Nucleus accumbens (tissue), 56 donors: ENCODE measurements around the gene MYCBP.
"Not testable (repeated sequence)": the region's sequence is repeated elsewhere in the genome, so short reads cannot be mapped to it uniquely, and the experiment has no call there.

ENCODE experiments used
- DNase-seq, 56 donors: peaks; one replicate each; lab custom pipeline; 2025; lab: John Stamatoyannopoulos, UW

MYCBP gene, protein sequence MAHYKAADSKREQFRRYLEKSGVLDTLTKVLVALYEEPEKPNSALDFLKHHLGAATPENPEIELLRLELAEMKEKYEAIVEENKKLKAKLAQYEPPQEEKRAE

DNA sequence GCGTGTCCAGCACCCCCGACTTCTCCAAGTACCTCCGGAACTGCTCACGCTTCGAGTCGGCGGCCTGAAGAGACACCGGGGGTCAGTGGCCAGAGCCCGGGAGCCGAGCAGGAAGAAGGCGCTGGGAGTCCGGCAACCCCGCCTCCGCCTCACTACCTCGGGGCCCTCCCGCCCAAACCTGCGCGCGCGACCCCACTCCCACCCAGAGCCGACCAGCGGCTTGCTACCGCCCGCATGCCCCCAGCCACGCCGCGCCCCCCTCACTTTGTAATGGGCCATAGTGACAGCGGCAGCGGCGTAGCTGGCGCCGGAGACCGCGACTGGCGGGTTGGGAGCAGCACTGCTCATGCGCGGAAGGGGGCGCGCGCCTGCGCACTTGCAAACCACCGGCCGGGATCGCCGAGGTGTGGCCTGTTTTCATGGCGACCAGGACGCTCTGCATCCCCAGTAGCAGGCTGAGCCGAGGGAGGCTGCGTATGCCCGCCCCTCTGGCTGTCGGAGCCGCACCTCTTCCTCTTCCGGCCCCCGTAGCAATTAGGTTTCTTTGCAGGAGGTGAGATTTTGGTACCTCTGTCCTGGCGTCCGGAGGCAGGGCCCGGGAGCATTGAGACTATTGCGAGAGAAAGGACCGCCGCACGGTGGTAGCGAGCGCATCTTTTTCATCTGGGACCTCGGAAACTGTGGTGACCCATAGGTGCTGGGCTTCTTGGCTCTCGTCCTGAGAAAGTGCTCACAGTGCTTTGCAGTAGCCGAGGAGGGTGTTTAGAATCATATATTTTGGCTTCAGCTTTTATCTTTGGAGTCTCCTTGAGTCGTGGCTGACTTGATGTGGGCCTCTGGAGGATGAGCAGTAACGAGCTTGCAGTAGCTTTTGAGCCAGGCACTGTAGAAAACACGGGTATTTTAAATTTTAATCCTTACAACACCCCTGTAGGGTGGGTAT lies at the start of gene MYCBP:
Gene MYCBP, minus strand, starts transcription at position 322 of the 943 bp plus-strand sequence. Its CDS starts 43 bp downstream, at position 279.
- DNase-seq: peak; percentile 75 to 97 (median 94)

DNA sequence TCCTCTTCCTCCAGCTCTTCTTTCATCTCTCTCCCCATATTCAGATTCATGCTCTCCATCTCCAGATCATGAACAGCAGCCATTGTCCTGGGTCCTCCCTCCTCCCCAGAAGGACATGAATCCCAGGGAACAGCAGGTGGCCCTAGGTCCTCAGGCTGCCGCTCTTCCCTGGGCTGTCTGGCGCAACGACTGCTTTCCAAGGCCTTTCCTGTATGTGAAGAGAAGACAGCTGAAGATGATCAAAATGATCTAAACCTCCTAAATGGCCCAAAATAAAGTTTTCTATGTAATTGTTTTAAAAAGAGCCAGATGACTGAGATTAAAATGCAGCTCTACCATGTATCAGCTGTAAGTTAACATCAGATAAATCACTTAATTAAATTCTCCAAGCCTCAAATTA lies 46.0 kb upstream of the MYCBP start:
- peak in 44 of 56 donors; percentile 3 to 70 (median 37) for DNase-seq

DNA sequence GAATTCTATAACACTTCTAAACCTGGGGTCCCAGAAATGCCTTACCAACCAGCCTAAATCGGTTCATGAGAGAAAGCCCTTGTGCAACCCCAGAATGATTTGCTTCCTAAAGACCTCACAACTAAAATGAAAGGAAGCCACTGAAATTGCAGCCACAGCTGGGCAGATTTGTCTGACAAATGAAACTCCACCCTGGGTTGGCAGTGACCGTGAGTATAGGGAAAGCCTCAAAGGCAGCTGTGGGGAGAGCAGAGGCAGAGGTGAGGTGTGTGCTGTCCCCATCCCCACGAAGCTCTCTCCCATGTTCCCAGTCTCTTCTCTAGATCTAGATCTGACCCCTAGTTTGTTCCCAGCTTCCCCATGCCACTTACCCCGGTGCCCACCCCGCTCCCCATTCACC lies 45.4 kb upstream of the MYCBP start:
- peak in 4 of 56 donors; percentile 8 to 35 (median 20) for DNase-seq

DNA sequence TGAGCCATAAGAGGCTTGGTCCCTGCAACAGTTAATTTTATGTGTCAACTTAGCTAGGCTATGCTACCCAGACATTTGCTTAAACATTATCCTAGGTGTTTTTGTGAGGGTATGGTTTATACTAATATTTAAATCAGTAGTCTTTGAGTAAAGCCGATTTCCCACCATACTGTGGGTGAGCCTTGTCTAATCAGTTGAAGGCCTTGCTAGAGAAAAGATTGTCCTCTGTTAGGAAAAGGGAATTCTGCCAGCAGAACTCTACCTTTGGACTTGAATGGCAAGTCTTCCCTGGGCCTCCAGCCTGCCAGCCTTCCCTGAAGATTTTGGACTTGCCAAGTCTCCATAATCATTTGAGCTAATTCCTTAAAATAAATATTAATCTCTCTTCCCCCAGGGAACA lies 44.6 kb upstream of the MYCBP start:
- DNase-seq: no peak

DNA sequence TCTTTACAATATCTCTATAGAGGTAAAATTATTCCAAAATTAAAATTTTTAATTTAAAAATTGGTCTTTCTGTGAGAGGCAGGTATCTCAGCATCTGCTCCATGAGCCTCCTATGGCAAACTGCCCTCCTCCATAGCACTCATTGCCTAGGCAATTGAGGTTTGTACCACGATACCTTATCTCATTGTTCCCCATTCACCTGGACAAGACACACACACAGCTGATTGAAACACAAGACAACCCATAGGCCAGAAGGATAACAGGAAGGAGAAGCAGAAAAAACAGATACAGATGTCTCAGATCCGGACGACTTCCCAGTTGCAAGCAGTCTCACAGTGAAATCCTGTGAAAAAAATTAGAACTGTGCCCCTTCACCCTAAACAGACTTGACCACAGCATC lies 44.2 kb upstream of the MYCBP start:
- no peak for DNase-seq

DNA sequence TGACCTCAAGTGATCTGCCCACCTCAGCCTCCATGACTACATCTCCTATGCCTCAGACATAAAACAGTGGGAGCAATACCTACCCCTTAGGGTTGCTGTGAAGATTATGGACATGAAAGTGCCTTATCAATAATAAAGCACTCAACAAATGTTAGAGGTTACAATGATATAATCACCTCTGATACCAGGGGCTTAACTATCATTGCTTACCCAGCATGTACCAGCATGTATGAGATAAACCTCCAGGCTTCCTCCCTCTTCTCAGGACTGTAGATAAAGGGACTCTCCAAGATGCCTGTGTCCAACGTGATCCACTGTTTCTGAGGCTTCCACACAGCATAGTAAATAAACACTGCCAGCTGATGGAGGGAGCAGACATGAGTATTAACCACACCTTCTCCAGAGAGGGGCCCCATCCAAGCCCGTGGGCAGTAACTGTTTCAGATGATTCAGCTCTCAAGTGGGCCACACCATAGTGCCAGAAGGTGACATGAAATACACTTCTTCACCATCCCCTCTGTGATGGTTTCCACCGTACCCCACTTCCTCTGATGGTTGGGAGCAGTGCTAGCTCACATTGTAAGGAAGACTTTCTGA lies 42.3 kb upstream of the MYCBP start:
- no peak for DNase-seq

DNA sequence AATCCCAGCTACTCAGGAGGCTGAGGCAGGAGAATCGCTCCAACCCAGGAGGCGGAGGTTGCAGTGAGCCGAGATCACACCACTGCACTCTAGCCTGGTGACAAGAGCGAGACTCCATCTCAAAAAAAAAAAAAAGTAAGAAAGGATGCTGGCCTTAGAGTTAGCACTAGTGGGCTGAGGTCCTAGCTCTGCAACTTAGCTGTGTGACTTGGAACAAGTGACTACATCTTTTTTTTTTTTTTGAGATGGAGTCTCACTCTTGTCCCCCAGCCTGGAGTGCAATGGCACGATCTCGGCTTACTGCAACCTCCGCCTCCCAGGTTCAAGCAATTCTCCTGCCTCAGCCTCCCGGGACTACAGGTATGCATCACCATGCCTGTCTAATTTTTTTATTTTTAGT lies 41.8 kb upstream of the MYCBP start:
- not testable (repeated sequence) for DNase-seq

DNA sequence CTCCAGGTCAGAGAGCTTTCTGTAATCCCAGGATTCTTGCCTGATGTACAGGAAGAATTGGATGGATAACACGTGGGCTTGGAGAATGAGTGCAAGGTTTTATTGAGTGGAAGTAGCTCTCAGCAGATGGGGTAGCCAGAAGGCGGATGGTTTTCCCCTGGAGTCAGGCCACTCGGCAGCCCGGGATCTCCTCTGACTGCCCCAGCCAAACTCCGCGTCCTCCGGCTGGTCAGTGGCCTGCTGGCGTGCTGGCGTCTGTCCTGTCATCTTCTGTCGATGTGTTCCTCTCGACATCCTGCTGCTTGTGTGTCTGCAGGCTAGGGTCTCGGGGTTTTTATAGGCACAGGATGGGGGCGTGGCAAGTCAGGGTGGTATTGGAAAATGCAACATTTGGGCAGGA lies 35.7 kb upstream of the MYCBP start:
- DNase-seq: no peak

DNA sequence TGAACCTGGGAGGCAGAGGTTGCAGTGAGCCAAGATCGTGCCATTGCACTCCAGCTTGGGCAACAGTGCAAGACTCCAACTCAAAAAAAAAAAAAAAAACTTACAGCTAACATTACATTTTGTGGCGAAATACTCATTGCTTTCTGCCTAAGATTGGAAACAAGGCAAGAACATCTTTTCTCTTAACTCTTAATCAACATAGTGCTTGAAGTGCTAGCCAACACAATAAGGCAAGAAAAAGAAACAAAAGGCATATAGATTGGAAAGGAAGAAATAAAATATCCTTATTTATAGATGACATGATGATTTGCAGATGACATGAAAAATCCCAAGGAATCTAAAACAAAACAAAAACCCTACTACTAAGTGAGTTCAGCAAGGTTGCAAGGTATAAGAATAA lies 32.8 kb upstream of the MYCBP start:
- DNase-seq: no peak

DNA sequence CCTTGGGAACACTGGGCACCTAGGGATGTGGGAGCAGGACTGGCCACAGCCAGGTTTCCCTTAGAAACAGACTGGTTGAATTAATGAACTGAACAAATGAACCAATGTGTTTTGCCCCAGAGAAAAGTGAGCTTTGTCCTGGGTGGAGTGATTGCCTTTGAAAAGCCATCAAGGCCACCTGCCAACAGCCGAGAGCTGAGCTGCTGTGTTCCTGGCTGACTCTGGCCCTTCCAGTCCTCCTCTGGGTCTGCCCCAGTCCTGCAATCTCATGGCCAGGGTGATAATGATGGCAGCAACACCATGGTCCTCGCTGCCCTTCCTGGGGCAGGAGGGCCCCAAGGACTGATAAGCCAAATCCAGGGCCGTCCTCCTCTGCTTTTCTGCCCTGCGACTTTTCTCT lies 26.4 kb upstream of the MYCBP start:
- no peak for DNase-seq

DNA sequence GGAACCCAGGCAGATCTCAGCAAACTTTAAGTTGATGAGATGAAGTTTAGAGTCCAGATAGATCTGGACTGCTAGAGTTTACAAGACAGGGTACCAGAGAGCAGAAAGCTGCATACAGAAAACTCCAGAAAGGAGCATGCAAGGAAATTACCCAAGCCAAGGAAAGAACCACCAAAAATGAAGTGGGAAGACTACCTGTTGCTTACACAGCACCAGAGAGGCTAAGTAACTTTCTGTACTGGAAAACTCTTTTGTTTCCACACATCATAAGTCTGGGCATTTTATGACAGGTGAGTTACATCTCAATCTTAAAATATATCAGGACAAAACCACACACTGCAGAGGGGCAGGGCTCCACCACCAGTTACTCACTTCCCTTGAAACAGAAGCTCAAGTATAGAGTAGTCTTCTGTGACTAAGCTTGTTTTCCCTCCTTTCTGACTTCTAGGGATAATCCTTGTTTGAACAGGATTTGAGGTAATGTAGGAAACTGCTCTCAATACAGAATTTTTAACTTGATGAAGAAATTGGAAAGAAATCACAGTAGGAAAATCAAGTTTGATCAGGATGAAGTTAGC lies 25.6 kb upstream of the MYCBP start:
- DNase-seq: no peak

DNA sequence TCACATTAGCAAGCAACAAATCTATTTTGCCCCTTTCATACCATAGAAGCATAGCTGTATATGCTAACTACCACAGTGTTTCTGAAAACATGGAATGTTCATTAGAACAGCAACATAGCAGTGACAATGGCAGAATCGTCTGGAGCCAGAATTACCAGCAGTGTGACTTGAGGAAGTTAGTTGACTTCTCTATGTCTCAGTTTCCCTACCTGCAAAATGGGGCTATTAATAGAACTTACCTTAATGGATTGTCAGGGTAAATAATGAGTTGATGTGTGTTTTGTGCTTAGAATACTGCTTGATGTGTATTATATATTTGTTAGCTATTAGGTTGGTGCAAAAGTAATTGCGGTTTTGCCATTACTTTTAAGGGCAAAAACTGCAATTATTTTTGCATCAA lies 23.0 kb upstream of the MYCBP start:
- DNase-seq: no peak

DNA sequence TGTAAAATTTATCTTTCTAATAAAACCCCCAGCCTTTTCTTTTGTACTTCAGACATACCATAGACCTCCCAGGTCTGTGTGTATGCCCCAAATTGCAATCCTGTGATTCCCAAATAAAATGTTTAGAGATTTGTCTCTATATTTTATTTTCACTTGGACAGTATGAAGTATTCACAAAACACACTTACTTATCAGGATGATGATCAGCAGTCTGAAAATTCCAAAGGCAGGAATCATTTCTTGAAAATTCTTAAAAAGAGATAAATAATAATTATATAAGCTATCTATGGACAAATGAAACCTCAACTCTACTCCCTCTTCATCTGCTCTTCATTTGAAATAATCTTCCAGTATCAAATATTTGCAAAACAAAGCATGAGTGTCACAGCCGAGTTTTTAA lies 19.8 kb upstream of the MYCBP start:
- DNase-seq: no peak

DNA sequence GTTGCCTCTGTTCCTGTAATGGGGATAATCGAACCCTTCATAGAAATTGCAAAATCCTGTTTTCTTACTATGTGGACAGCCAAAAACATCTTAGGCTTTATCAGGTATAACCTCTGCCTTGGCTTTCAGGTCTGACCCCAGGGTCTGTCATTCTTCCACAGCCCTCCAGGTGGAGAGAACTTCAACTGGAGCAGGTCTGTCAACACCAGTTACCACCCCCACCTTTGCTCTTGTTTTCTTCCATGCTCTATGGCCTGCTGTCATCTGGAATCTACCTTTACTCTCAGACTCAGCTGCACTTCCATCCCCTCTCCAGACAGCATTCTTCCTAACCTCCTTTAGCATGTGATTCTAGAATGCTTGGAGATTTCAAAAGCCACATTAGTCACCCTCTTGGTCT lies 18.6 kb upstream of the MYCBP start:
- DNase-seq: no peak

DNA sequence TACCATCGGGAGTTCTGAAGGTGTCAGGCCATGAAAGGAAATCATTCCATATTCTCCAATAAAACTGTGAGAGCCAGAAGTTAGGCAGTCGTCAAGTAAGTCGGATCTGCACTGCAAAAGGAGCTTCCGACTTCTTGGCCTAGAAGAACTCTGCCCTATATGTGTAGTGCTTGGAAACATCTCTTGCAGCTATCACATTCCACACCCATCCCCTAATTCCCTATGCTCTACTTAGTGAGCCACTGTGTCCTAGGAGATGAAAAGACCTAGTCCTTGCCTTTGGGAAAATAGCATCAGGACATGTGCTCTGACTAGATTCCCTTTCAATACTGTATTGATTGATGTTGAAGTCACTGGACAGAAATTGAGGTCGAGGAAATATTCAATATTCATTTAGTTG lies 16.4 kb upstream of the MYCBP start:
- no peak for DNase-seq

DNA sequence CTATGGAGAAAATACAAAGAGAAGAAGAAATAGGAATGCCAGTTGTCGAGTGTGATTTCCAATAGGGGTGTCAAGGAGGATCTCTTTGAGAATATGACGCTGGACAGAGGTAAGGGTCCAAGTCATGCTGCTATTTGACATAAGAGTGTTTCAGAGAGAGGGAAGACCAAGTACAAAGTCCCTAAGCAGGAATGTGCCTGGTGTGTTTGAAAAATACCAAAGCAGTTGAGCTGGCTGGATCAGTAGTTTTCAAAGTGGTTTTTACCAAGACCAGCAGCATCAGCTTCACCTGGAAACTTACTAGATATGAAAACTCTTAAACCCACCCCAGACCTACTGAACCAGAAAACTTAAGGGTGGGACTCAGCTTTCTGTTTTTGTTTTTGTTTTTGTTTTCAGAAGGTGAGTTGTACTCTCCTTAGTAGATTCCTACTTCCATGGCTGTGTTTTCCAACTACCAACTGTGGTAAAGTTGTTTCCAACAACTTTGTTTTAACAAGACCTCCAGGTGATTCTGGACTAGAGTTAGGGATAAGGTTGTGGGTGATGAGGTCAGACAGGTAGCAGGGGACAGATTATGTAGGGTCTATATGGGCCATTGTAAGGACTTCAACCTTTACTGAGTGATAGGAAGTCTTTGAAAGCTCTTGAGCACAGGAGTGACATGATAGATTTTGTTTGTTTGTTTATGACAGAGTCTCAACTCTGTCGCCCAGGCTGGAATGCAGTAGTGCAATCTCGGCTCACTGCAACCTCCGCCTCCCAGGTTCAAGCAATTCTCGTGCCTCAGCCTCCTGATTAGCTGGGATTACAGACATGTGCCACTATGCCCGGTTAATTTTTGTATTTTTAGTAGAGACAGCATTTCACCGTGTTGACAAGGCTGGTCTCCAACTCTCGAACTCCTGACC lies 15.5 kb upstream of the MYCBP start:
- no peak for DNase-seq

DNA sequence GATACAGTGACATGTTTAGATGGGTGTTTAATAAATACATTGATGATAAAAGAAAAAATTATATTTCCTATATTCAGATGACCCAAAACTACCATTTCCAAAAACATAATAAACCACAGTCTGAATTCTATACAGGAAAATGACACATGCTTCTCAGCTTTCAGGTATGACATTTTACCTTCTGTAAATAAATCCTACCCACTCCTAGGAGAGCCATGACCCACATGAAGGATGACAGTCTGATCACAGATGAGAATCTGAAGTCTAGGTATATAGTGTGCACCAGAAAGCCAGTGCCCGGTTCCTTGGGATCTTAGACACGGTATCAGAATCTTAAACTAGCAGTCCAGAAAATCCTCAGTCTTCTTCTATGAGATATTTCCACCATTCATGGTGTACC lies 11.9 kb upstream of the MYCBP start:
- no peak for DNase-seq

DNA sequence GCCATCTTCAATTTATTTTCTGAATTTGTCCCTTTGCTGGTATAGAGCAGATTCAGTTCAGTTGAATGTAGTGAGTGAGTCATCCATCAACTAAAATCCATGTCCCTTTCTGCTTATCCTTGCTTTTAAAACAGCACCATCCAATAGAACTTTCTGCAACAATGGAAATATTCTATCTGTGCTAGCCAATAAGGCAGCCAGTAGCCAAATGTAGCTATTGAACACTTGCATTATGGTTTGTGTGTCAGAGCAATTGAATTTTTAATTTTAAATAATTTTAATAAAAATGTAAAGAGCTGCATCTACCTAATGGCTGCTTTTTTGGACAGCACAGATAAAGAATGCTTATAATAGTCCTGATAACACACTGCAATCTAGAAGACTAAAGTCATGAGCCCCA lies 8.3 kb upstream of the MYCBP start, which contains the start of gene GJA9:
Gene GJA9, minus strand, starts transcription at position 101 of the 400 bp plus-strand sequence. CDS start 5,489 bp downstream, outside the sequence.
- DNase-seq: no peak

DNA sequence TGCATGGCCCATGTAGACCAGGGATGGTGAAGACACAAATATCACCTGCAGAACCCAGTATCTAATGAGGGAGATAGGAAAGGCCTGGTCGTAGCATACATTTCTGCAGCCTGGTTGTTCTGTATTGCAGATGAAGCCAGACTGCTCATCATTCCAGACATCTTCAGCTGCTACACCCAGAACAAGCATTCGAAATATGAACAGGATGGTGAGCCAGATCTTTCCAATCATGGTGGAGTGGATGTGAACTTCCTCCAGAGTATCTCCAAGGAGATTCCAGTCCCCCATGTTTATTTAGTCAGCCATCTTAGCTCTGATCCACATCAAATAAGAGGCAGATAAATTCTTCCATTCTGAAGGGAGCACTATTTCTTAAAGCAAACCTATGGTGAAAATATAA lies 2.7 kb upstream of the MYCBP start:
- no peak for DNase-seq

DNA sequence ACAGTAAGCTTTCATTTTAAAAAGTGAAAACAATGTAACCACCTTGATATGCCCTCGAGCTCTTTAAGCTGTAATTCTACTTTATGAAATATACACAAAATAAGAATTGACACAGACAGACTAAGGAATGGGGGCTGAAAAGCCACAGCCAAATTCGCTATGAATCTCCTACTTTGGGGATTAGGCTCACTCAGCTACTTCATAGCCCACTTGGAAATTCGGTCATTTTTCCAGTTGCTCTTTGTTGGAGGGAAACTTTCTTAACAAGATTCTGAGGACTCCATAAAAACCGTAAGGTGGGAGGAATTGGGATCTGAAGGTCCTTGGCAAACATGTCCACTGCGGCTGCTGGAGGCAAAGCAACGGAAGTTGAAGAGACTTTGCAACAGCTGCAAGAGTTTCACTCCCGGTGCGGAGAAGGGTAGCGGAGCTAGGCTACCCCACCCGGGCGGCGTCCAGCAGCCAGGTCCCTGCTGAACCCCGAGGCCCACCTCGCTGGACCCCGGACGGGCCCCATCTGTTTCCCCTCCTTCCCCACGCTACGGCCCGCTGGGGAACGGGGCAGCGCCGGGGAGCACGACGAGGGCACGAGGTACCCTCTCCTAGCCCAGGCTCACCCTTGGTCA lies 634 bp downstream of the MYCBP start:
- DNase-seq: peak in 8 of 56 donors; percentile 21 to 49 (median 40)
